ENCODE data around the gene CYB5A.

CYB5A gene

GRCh38 chr18:74244554-74244953 is 47.2 kb downstream of the CYB5A start:
- H3K4me3 ChIP-seq (ENCODE audit: low read depth, low read length), result no peak overlapping the region
- TF ChIP-seq, protein P1, sequence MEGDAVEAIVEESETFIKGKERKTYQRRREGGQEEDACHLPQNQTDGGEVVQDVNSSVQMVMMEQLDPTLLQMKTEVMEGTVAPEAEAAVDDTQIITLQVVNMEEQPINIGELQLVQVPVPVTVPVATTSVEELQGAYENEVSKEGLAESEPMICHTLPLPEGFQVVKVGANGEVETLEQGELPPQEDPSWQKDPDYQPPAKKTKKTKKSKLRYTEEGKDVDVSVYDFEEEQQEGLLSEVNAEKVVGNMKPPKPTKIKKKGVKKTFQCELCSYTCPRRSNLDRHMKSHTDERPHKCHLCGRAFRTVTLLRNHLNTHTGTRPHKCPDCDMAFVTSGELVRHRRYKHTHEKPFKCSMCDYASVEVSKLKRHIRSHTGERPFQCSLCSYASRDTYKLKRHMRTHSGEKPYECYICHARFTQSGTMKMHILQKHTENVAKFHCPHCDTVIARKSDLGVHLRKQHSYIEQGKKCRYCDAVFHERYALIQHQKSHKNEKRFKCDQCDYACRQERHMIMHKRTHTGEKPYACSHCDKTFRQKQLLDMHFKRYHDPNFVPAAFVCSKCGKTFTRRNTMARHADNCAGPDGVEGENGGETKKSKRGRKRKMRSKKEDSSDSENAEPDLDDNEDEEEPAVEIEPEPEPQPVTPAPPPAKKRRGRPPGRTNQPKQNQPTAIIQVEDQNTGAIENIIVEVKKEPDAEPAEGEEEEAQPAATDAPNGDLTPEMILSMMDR (IDR thresholded peaks at IDR 0.05; ENCODE audit: low read depth, low read length), result no peak

DNA sequence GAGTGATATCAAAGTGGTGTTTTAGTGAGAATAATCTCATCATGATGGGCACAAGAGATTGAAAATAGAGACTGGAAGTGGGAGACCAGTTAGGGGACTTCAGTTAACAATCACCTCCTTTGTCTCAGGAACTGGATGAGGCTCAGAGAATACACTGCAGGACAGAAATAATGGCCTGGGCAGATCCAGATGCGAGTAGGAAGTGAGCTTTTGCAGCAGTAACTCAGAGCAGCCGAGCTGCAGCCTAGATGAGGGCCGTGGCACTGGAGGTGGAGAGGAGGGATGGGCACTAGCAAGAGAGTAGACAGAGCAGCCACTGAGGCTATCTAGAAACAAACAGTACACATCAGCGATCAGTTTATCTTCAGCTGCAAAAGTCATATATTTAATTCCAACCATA is 48.6 kb downstream of the CYB5A start:
- TF ChIP-seq, protein P1 (IDR thresholded peaks at IDR 0.05; ENCODE audit: low read depth, low read length), result no peak

DNA sequence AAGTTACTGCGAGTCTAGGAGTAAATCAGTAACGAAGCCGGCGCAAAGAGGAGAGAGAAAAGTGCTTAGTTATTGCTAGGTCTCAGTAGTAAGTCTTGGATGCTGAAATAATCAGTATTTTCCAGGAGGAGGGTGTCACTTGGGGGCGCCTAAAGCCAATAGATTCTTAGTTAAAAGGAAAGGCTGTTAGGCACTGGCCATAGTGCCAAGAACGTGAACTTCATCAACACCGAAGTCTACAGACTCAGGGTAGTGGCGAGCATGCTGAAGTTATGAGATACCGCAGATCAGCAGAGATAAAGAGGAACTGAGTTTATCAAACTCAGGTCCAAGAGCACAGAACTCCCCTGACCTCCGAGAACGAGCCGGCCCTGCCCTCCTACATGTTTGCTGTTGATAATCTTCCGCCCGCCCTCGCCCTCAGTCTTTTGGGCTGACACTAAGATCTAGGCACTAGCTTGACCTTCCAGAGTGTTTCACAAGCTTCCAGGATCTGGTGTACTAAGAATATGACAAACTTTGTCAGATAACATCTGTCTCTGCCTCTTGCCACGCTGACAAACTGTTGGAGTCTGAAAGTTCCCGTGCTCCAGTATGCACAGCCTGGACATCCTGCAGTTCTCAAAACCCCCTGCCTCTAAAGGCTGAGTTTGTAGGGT is 49.2 kb downstream of the CYB5A start:
- TF ChIP-seq, protein P1 (IDR thresholded peaks at IDR 0.05; ENCODE audit: low read depth, low read length), result no peak
- no peak overlapping the region for H3K4me3 ChIP-seq (ENCODE audit: low read depth, low read length)

More for the DNA sequence above, 48.6 kb downstream of the CYB5A start:
- H3K4me3 ChIP-seq (ENCODE audit: low read depth, low read length), result no peak overlapping the region

- H3K4me3 ChIP-seq (ENCODE audit: low read depth, low read length), result no peak overlapping the region
- TF ChIP-seq, protein P1 (IDR thresholded peaks at IDR 0.05; ENCODE audit: low read depth, low read length), result no peak
Measured at GRCh38 chr18:74241970-74242369, 49.8 kb downstream of the CYB5A start.

- H3K4me3 ChIP-seq (ENCODE audit: low read depth, low read length), result no peak overlapping the region
- TF ChIP-seq, protein P1 (IDR thresholded peaks at IDR 0.05; ENCODE audit: low read depth, low read length), result no peak
Measured at GRCh38 chr18:74241426-74241825, 50.3 kb downstream of the CYB5A start.

GRCh38 chr18:74239567-74239966 is 52.2 kb downstream of the CYB5A start:
- no peak overlapping the region for H3K4me3 ChIP-seq (ENCODE audit: low read depth, low read length)
- TF ChIP-seq, protein P1 (IDR thresholded peaks at IDR 0.05; ENCODE audit: low read depth, low read length), result no peak

DNA sequence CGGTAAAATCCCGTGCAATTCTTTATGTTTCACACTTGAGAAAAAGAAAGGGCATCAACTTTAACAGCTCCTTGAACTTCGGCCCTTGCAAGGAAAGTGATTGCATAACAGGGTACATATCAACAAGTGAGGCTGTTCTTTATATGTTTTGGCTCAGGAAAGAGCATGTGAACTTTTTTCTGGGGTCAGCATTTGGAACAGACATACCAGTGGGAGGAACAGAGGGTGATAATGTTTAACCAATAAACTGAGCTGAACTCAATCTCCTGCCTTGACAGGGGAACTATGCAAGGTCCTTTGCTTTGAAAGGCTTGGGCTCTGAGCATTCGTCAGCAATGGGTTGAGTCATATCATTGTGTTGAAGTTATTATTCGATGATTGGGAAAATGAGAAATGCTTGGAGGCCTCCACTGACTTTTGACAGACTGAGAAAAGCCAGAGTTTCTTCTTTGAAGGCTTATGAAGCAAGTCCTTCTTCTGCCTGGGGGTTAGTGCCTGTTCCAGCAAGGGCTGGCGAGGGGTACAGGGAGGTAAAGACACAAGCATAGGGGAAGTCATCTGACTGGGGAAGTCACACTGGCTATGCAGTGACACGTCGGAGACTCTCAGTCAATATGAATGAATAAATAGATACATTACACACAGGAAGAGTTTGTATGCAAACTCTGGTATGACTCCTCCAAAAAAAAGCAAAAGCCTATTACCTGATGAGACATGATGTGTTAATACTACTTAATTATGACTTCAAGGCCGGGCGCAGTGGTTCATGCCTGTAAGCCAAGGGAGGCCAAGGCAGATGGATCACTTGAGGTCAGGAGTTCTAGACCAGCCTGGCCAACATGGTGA is 57.2 kb downstream of the CYB5A start:
- TF ChIP-seq, protein P1 (IDR thresholded peaks at IDR 0.05; ENCODE audit: low read depth, low read length), result no peak
- no peak overlapping the region for H3K4me3 ChIP-seq (ENCODE audit: low read depth, low read length)
